Spinal cord (tissue), 10 donors: ENCODE measurements around the gene NAXE. TPM values are rescaled to one million over a fixed set of nuclear protein-coding genes. Genes with fewer than 3 reads are reported as not detected.
A peak's percentile ranks its signal among the peaks of the same experiment; 100 is the strongest.

Source experiments
- DNase-seq, 6 donors: peaks; one replicate each; pipeline versions ENCODE4 v3.0.0 to v3.0.0-alpha.2; 2013 to 2015; ENCODE audit warnings: low spot score in 6 of 6, low read depth in 4 of 6
- H3K27ac ChIP-seq: one replicate; pipeline ENCODE4 v1.5.1; 2013; ENCODE audit warnings: low read depth, low read length, control low read depth
- H3K27me3 ChIP-seq: one replicate; pipeline ENCODE4 v1.6.1; 2013; ENCODE audit warnings: low read length; ENCODE audit not compliant: control insufficient read depth, insufficient read depth
- H3K36me3 ChIP-seq: one replicate; pipeline ENCODE4 v1.6.1; 2013; ENCODE audit warnings: low read length; ENCODE audit not compliant: control insufficient read depth, insufficient read depth
- H3K4me1 ChIP-seq: one replicate; pipeline ENCODE4 v1.6.1; 2013; ENCODE audit warnings: low read length; ENCODE audit not compliant: control insufficient read depth, insufficient read depth
- H3K4me3 ChIP-seq: one replicate; pipeline ENCODE4 v1.5.1; 2013; ENCODE audit warnings: low read depth, low read length, control low read depth
- H3K9me3 ChIP-seq: one replicate; pipeline ENCODE4 v1.6.1; 2013; ENCODE audit warnings: low read length; ENCODE audit not compliant: control insufficient read depth, insufficient read depth
- WGBS: methylation state at CpG from one replicate; pipeline ENCODE4 v1.1.5; 2013; ENCODE audit warnings: missing lambda C conversion rate; ENCODE audit not compliant: insufficient coverage; 5-methylcytosine and 5-hydroxymethylcytosine counted together
- long read RNA-seq, 4 donors: transcript quantifications; one replicate each; lab custom pipeline, GENCODE V29; 2026
- polyA plus RNA-seq, 2 donors: library from polyadenylated mRNA; unstranded; fragments of 120-200 nt; gene quantifications; one replicate each; pipeline ENCODE4 v1.2.1, GENCODE V29; 2013; ENCODE audit not compliant: insufficient read length in 2 of 2
- total RNA-seq, 2 donors: library from RNA; depleted of rRNA in 1 of 2; stranded (reverse); fragments of 120-200 nt in 1 of 2; fragments of >200 nt in 1 of 2; gene quantifications; one replicate each; pipeline versions ENCODE4 v1.2.3 to v1.2.4, GENCODE V29; 2013 to 2014
- donor health status: healthy.

Gene NAXE
- total RNA-seq: 100 to 1,000 TPM in 1 of 2 donors, 10 to 100 TPM in 1; 53.5 to 113 TPM
- 100 to 1,000 TPM; 107 TPM for polyA plus RNA-seq
- long read RNA-seq, donor 1, transcript NAXE-203 (6 exons, 1,125 nt): major isoform, 58 of 88 reads
- long read RNA-seq, donor 1, transcript NAXE-205 (2 exons, 529 nt): minor isoform, 8 of 88 reads
- long read RNA-seq, donor 1, transcript NAXE-201 (5 exons, 1,012 nt): minor isoform, 5 of 88 reads
- long read RNA-seq, donor 1, partial matches to known transcripts: 0 of 88 reads
- long read RNA-seq, donor 1, other reads (novel, unspliced or antisense): 17 of 88 reads
- long read RNA-seq, donor 2, transcript NAXE-203 (6 exons, 1,125 nt): major isoform, 25 of 31 reads
- long read RNA-seq, donor 2, partial matches to known transcripts: 0 of 31 reads
- long read RNA-seq, donor 2, other reads (novel, unspliced or antisense): 5 of 31 reads
- long read RNA-seq, donor 3, transcript NAXE-203 (6 exons, 1,125 nt): major isoform, 32 of 40 reads
- long read RNA-seq, donor 3, partial matches to known transcripts: 5 of 40 reads
- long read RNA-seq, donor 3, other reads (novel, unspliced or antisense): 0 of 40 reads
- long read RNA-seq, donor 4, transcript NAXE-205 (2 exons, 529 nt): minor isoform, 6 of 58 reads
- long read RNA-seq, donor 4, transcript NAXE-203 (6 exons, 1,125 nt): major isoform, 43 of 58 reads
- long read RNA-seq, donor 4, partial matches to known transcripts: 0 of 58 reads
- long read RNA-seq, donor 4, other reads (novel, unspliced or antisense): 7 of 58 reads

- peak in 3 of 6 donors; percentile 65 to 92 (median 90) for DNase-seq
- Histone ChIP-seq H3K27ac (peak within 1 kb of the TSS; percentile 69), H3K27me3 (no peaks in the 10 kb centered on the region), H3K9me3 (no peaks in the 10 kb centered on the region), H3K4me1 (peaks cover 36% of the 10 kb centered on the region), H3K4me3 (peak within 1 kb of the TSS; percentile 87), H3K36me3 (peaks cover 28% of the 10 kb centered on the region)
- WGBS: under 1% methylated on average over 60 of the region's 60 CpGs
These were observed at the start of gene NAXE for GRCh38 chr1:156591432-156592157. Gene NAXE (plus strand): TSS chr1:156591776. CDS start chr1:156591805, 29 bp downstream.

DNA sequence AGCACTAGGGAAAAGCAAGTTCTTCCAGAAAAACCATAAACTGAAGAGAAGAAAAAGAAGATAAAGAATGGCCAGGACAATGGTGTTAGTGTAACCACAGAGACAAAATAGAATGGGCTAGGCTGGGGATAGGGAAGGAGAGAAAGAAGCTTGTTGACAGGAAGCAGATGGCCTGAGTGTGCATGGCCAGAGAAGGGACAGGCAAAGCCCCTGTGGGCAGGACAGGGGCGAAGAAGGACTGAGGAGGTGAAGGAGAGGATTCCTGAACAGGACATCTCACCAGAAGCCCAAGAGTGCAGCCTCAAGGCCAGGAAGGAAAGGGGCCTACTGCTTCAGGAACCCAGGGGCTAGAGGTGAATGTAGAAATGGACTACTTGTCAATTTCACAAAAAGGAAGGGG is 48.5 kb upstream of the NAXE start:
- 71% methylated on average over 1 of the region's 1 CpG for WGBS
- Histone ChIP-seq H3K27me3 (no peaks in the 10 kb centered on the region), H3K4me3 (no peak overlapping the region), H3K4me1 (no peaks in the 10 kb centered on the region), H3K36me3 (peaks cover 2% of the 10 kb centered on the region), H3K27ac (no peak overlapping the region), H3K9me3 (no peaks in the 10 kb centered on the region)
- DNase-seq: no peak

DNA sequence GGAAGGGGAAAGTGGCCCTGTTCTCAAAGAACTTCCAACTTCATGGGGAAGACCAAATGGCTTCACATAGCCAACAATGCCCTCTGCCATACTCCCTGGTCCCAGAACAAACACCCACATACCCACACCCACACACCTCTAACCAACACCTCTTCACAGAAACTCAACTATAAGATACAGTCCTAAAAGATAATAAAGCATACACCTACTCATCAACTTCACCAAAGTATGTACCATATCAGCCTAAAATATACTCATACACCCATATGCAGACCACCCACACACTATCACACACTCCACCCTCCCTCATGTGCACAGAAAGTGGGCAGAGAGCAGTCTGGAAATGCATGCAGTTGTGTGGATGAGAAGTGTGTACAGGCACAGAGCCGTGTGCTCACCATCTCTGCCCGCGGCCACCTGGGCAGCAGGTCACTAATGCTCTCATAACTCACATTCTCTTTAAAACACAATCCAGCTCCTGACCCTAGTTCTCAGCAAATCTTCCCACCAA is 46.9 kb upstream of the NAXE start:
- no peak overlapping the region for H3K27ac ChIP-seq
- peaks cover 8% of the 10 kb centered on the region for H3K36me3 ChIP-seq
- no peaks in the 10 kb centered on the region for H3K27me3 ChIP-seq
- H3K4me3 ChIP-seq: no peak overlapping the region
- 94% methylated on average over 3 of the region's 3 CpGs for WGBS
- DNase-seq: no peak
- no peaks in the 10 kb centered on the region for H3K4me1 ChIP-seq
- no peaks in the 10 kb centered on the region for H3K9me3 ChIP-seq

DNA sequence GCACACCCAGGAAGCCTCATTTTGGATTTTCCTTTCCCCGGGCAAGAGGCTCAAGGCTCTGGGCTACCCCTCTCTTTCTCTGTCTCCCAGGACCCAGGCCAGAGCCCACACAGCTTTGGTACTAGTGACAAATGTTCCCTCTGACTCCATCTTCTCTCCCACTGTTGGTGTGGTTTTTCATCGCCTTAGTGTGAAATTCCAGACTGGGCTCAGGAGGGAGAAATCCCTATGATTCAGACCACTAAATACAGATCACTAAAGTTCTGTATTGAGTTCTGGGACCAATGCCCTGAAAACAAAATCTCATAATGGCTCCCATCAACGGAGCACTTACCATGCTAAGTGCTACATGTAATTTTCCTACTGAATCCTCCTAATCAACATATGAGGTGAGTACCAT is 45.3 kb upstream of the NAXE start:
- H3K4me3 ChIP-seq: no peak overlapping the region
- no peak overlapping the region for H3K27ac ChIP-seq
- no peak for DNase-seq
- peaks cover 8% of the 10 kb centered on the region for H3K36me3 ChIP-seq
- H3K9me3 ChIP-seq: no peaks in the 10 kb centered on the region
- H3K27me3 ChIP-seq: no peaks in the 10 kb centered on the region
- H3K4me1 ChIP-seq: no peaks in the 10 kb centered on the region
- 100% methylated on average over 1 of the region's 3 CpGs for WGBS

GRCh38 chr1:156547434-156547833 is 44.1 kb upstream of the NAXE start:
- Histone ChIP-seq H3K27me3 (no peaks in the 10 kb centered on the region), H3K27ac (no peak overlapping the region), H3K4me1 (no peaks in the 10 kb centered on the region), H3K36me3 (peaks cover 8% of the 10 kb centered on the region), H3K4me3 (no peak overlapping the region), H3K9me3 (no peaks in the 10 kb centered on the region)
- no CpG with 5 or more reads among the region's 4 CpGs for WGBS
- DNase-seq: no peak

- no peak for DNase-seq
- 94% methylated on average over 7 of the region's 9 CpGs for WGBS
- no peaks in the 10 kb centered on the region for H3K27me3 ChIP-seq
- H3K27ac ChIP-seq: no peak overlapping the region
- no peaks in the 10 kb centered on the region for H3K4me1 ChIP-seq
- H3K36me3 ChIP-seq: peaks cover 8% of the 10 kb centered on the region
- H3K4me3 ChIP-seq: no peak overlapping the region
- no peaks in the 10 kb centered on the region for H3K9me3 ChIP-seq
These were observed 43.6 kb upstream of the NAXE start for GRCh38 chr1:156547982-156548381.

GRCh38 chr1:156549390-156549789 is 42.2 kb upstream of the NAXE start:
- Histone ChIP-seq H3K4me3 (no peak overlapping the region), H3K27me3 (no peaks in the 10 kb centered on the region), H3K27ac (no peak overlapping the region), H3K36me3 (peaks cover 8% of the 10 kb centered on the region), H3K9me3 (no peaks in the 10 kb centered on the region), H3K4me1 (peaks cover 3% of the 10 kb centered on the region)
- 90% methylated on average over 2 of the region's 2 CpGs for WGBS
- no peak for DNase-seq

GRCh38 chr1:156549831-156550230 is 41.7 kb upstream of the NAXE start:
- no peak for DNase-seq
- Histone ChIP-seq H3K27ac (no peak overlapping the region), H3K4me3 (no peak overlapping the region), H3K4me1 (peaks cover 3% of the 10 kb centered on the region), H3K36me3 (peaks cover 8% of the 10 kb centered on the region), H3K9me3 (no peaks in the 10 kb centered on the region), H3K27me3 (no peaks in the 10 kb centered on the region)
- 100% methylated on average over 1 of the region's 1 CpG for WGBS

DNA sequence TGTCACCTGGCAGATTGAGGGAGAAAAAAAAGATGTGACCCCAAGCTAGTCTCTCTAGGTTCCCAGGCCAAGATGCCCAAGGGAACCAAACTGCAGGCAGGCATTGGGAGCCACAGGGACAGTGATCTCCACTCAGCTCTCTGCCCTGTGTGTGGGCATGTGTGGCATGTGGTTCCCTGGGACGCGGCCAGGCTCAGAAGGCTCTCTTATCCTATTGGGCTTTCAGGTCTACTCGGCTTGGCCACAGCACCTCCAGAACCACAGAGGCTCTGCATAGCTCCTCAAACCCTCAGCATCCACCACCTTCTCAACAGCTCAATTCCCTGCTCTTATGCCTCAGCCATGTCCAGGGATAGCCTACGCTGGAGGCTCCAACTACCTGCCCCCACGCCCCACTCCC is 41.2 kb upstream of the NAXE start:
- no peaks in the 10 kb centered on the region for H3K9me3 ChIP-seq
- H3K36me3 ChIP-seq: peaks cover 8% of the 10 kb centered on the region
- no peak overlapping the region for H3K4me3 ChIP-seq
- peaks cover 3% of the 10 kb centered on the region for H3K4me1 ChIP-seq
- H3K27me3 ChIP-seq: no peaks in the 10 kb centered on the region
- no peak for DNase-seq
- 84% methylated on average over 4 of the region's 5 CpGs for WGBS
- H3K27ac ChIP-seq: no peak overlapping the region
